K562 (cell line): ENCODE results near the gene PLAAT3. TPM values are rescaled to one million over a fixed set of nuclear protein-coding genes. Genes with fewer than 3 reads are reported as not detected.

ENCODE experiments used
- CHCHD3 ChIP-seq: fragments of 250-450 bp; sonication (Bioruptor Pico); IDR thresholded peaks from 2 replicates; pipeline ENCODE4 v2.1.2; 2022; ENCODE audit warnings: mild to moderate bottlenecking
- ELF4 ChIP-seq: fragments of 450-650 bp; formaldehyde crosslinking; IDR thresholded peaks from 2 replicates; pipeline ENCODE4 v1.4.0; 2022; ENCODE audit warnings: missing genetic modification characterization
- ID3 ChIP-seq, 2 experiments: fragments of 250-450 bp in 1 of 2; fragments of 450-650 bp in 1 of 2; sonication (Bioruptor Pico) in 1 of 2; IDR thresholded peaks; 2 replicates each; pipeline versions ENCODE4 v1.6.1 to v1.8.0; 2016 to 2021; ENCODE audit warnings: mild to moderate bottlenecking in 2 of 2, moderate library complexity in 2 of 2, missing compliant biosample characterization in 1 of 2, missing genetic modification characterization in 1 of 2
- TGIF2 ChIP-seq: sonication (generic); formaldehyde crosslinking; IDR thresholded peaks from 2 replicates; pipeline ENCODE4 v1.8.1; 2022; ENCODE audit warnings: mild to moderate bottlenecking, missing genetic modification reagents, moderate library complexity
- ZBTB43 ChIP-seq: sonication (generic); formaldehyde crosslinking; IDR thresholded peaks from 2 replicates; pipeline ENCODE4 v1.8.0; 2023; ENCODE audit warnings: mild to moderate bottlenecking, missing genetic modification reagents
- ZNF24 ChIP-seq: fragments of 450-650 bp; IDR thresholded peaks from 2 replicates; pipeline ENCODE4 v1.6.1; 2016
- ZNF324 ChIP-seq: fragments of 250-450 bp; sonication (Bioruptor Pico); IDR thresholded peaks from 2 replicates; pipeline ENCODE4 v1.4.0; 2020; ENCODE audit warnings: mild to moderate bottlenecking
- ZNF398 ChIP-seq: fragments of 250-450 bp; sonication (Bioruptor Pico); IDR thresholded peaks from 2 replicates; pipeline ENCODE4 v1.8.0; 2021; ENCODE audit warnings: moderate library complexity, mild to moderate bottlenecking, inconsistent platforms
- ZNF717 ChIP-seq: fragments of 250-450 bp; sonication (Bioruptor Pico); IDR thresholded peaks from 2 replicates; pipeline ENCODE4 v1.5.0; 2021
- polyA plus RNA-seq, 8 experiments: library from polyadenylated mRNA; depleted of rRNA in 4 of 8; stranded (reverse) in 5 of 8; unstranded in 3 of 8; fragments of >200 nt; fragmentation: Nextera tagmentation in 2 of 8; fragmentation: Illumina TruSeq in 1 of 8; extraction: Ambion mirVana in 2 of 8; extraction: Trizol in 1 of 8; gene quantifications; 2 replicates each; pipeline versions ENCODE4 v1.2.1 to v1.2.3, GENCODE V29; 2011 to 2014; ENCODE audit warnings: inconsistent platforms in 1 of 8, missing spikeins in 1 of 8
- total RNA-seq, 7 experiments: library from RNA; depleted of rRNA in 6 of 7; stranded (reverse); fragments of >200 nt in 6 of 7; fragmentation: Illumina TruSeq in 2 of 7; extraction: Trizol in 2 of 7; gene quantifications; 2 replicates each; pipeline versions ENCODE4 v1.2.1 to v1.2.3, GENCODE V29; 2011 to 2021; ENCODE audit warnings: low replicate concordance in 1 of 7
- TF ChIP-seq, protein P1 (sequence below): fragments of 250-450 bp; sonication (Bioruptor Pico); IDR thresholded peaks from 2 replicates; pipeline ENCODE4 v1.5.0; 2021; ENCODE audit warnings: mild to moderate bottlenecking, borderline replicate concordance

The PLAAT3 gene
- total and polyA plus RNA-seq, 9 of the 15 experiments (the other 6 are each of a cell fraction or from before 2014, with no cell fraction given): 0.80 to 2.7 (median 1.4) TPM

- TF ChIP-seq ZBTB43 (CRISPR knock-in tag) (no peak), CHCHD3 (CRISPR knock-in tag) (no peak), ELF4 (no peak), ZNF398 (CRISPR knock-in tag) (no peak), ID3 (CRISPR knock-in tag; IDR thresholded peaks at IDR 0.05) (no peak), ID3 (tag; IDR thresholded peaks at IDR 0.05) (no peak), ZNF324 (CRISPR knock-in tag) (no peak), ZNF24 (no peak), ZNF717 (CRISPR knock-in tag) (no peak), TGIF2 (no peak)
- TF ChIP-seq, protein P1, sequence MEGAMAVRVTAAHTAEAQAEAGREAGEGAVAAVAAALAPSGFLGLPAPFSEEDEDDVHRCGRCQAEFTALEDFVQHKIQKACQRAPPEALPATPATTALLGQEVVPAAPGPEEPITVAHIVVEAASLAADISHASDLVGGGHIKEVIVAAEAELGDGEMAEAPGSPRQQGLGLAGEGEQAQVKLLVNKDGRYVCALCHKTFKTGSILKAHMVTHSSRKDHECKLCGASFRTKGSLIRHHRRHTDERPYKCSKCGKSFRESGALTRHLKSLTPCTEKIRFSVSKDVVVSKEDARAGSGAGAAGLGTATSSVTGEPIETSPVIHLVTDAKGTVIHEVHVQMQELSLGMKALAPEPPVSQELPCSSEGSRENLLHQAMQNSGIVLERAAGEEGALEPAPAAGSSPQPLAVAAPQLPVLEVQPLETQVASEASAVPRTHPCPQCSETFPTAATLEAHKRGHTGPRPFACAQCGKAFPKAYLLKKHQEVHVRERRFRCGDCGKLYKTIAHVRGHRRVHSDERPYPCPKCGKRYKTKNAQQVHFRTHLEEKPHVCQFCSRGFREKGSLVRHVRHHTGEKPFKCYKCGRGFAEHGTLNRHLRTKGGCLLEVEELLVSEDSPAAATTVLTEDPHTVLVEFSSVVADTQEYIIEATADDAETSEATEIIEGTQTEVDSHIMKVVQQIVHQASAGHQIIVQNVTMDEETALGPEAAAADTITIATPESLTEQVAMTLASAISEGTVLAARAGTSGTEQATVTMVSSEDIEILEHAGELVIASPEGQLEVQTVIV (CRISPR knock-in tag): no peak
These were observed 56.7 kb downstream of the PLAAT3 start (continued) for GRCh38 chr11:63557570-63557969.
